Fibroblast of the aortic adventitia (primary cell): Measurements from ENCODE around the gene CHRD. TPM values are rescaled to one million over a fixed set of nuclear protein-coding genes. Genes with fewer than 3 reads are reported as not detected.
A peak's percentile ranks its signal among the peaks of the same experiment; 100 is the strongest.

ENCODE experiments used
- DNase-seq: peaks from one replicate; pipeline ENCODE4 v3.0.0-alpha.2; 2010; ENCODE audit warnings: low read depth
- H3K4me3 ChIP-seq: 2 replicates; pipeline ENCODE4 v1.5.1; 2011; ENCODE audit warnings: low read depth, mild to moderate bottlenecking, control low read depth, low read length, moderate library complexity
- total RNA-seq: library from RNA; depleted of rRNA; stranded (reverse); fragments of >200 nt; gene quantifications from 2 replicates; pipeline ENCODE4 v1.2.3, GENCODE V29; 2012; ENCODE audit warnings: low replicate concordance
- TF ChIP-seq, protein P1 (sequence below): IDR thresholded peaks from 2 replicates; pipeline ENCODE4 v1.5.1; 2011; ENCODE audit warnings: mild to moderate bottlenecking, low read length, control low read depth, inconsistent platforms; ENCODE audit not compliant: insufficient read depth

The CHRD gene
- total RNA-seq, 1 donor: 0.36 TPM

- no peak for DNase-seq
- H3K4me3 ChIP-seq: no peak overlapping the region
- TF ChIP-seq, protein P1, sequence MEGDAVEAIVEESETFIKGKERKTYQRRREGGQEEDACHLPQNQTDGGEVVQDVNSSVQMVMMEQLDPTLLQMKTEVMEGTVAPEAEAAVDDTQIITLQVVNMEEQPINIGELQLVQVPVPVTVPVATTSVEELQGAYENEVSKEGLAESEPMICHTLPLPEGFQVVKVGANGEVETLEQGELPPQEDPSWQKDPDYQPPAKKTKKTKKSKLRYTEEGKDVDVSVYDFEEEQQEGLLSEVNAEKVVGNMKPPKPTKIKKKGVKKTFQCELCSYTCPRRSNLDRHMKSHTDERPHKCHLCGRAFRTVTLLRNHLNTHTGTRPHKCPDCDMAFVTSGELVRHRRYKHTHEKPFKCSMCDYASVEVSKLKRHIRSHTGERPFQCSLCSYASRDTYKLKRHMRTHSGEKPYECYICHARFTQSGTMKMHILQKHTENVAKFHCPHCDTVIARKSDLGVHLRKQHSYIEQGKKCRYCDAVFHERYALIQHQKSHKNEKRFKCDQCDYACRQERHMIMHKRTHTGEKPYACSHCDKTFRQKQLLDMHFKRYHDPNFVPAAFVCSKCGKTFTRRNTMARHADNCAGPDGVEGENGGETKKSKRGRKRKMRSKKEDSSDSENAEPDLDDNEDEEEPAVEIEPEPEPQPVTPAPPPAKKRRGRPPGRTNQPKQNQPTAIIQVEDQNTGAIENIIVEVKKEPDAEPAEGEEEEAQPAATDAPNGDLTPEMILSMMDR: no peak
Observed at GRCh38 chr3:184372911-184373310, 6.9 kb upstream of the CHRD start.

DNA sequence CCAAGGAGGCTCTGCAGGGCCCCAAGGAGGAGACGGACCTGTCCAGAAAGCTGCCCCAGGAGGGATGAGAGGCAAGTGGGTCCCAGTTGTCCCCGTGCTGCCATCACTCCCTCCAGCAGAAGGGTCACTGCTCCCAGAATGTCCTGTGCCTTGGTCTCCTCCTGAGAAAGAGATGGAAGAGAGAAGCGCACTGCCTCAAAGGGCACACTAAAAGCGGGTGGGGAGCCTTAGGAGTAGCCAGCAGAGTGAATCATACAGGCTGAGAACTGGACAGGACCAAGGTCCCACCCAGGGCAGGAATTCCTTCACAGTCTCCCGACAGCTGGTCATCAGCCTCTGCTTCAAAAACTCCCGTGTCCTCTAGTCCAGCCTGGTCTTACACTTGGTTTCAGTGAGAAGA, 6.4 kb upstream of the CHRD start:
- H3K4me3 ChIP-seq: no peak overlapping the region
- TF ChIP-seq, protein P1: no peak
- DNase-seq: peak; percentile 83

GRCh38 chr3:184375747-184376461, 4.0 kb upstream of the CHRD start:
- TF ChIP-seq, protein P1: no peak
- no peak for DNase-seq
- no peak overlapping the region for H3K4me3 ChIP-seq

GRCh38 chr3:184377374-184377773, 2.5 kb upstream of the CHRD start:
- TF ChIP-seq, protein P1: no peak

DNA sequence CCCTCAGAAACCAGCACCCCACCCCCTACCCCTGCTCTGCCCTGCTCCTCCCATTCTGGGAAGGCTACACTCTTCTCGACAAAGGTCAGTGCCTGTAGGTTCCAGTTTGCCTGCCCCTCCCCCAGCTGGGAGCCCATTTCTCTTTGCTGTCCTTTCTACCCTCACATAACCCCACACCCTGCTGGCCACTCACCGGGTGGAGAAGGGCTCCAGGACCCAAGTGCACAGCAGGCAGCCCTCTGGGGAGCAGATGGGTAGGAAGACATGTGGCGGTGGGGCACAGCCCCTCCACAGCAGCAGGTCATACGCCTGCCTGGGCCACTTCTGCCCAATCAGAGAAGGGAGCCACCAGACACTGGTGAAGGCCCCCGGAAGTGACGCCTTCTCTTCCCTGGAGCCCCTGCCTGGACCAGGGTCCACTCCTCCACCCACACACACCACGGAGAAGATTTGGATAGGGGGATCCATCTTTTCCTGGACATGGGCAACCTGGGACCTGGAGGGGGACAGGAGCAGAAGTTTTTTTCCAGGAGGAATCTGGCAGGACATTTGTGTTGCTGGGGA, 1.9 kb upstream of the CHRD start, which contains the start of gene THPO:
TSS of gene THPO (minus strand) at position 326 of the 564 bp plus-strand sequence. CDS start 1,948 bp downstream, outside the sequence.
- no peak for DNase-seq
- H3K4me3 ChIP-seq: no peak within 1 kb of the TSS
- TF ChIP-seq, protein P1: no peak

More at GRCh38 chr3:184377374-184377773, 2.5 kb upstream of the CHRD start:
- no peak for DNase-seq
- H3K4me3 ChIP-seq: no peak overlapping the region

- DNase-seq: no peak
- TF ChIP-seq, protein P1: no peak
- no peak overlapping the region for H3K4me3 ChIP-seq
Observed at GRCh38 chr3:184378651-184379357, 1.1 kb upstream of the CHRD start.
